ENCODE measurements around the gene PID1.

The PID1 gene

GRCh38 chr2:229059331-229060033, 211.6 kb downstream of the PID1 start:
- DNase-seq = no peak

- no peak for DNase-seq
Measured at GRCh38 chr2:229057976-229058553, 213.0 kb downstream of the PID1 start.

GRCh38 chr2:229054311-229054710, 216.8 kb downstream of the PID1 start:
- DNase-seq = no peak

GRCh38 chr2:229051798-229052197, 219.3 kb downstream of the PID1 start:
- no peak for DNase-seq

GRCh38 chr2:229050133-229050532, 221.0 kb downstream of the PID1 start:
- no peak for DNase-seq

GRCh38 chr2:229048134-229048533, 223.0 kb downstream of the PID1 start:
- no peak for DNase-seq

- DNase-seq = no peak
Measured at GRCh38 chr2:229045671-229046070, 225.4 kb downstream of the PID1 start.

- no peak for DNase-seq
Measured at GRCh38 chr2:229044581-229044980, 226.5 kb downstream of the PID1 start.

GRCh38 chr2:229043681-229044080, 227.4 kb downstream of the PID1 start:
- no peak for DNase-seq

GRCh38 chr2:229042349-229042748, 228.7 kb downstream of the PID1 start:
- no peak for DNase-seq

- no peak for DNase-seq
Measured at GRCh38 chr2:229041691-229042090, 229.4 kb downstream of the PID1 start.

GRCh38 chr2:229037621-229038020, 233.5 kb downstream of the PID1 start:
- DNase-seq = no peak

GRCh38 chr2:229033816-229034215, 237.3 kb downstream of the PID1 start:
- no peak for DNase-seq

GRCh38 chr2:229032608-229033234, 238.4 kb downstream of the PID1 start:
- no peak for DNase-seq

- no peak for DNase-seq
Measured at GRCh38 chr2:229027353-229028105, 243.6 kb downstream of the PID1 start.

- no peak for DNase-seq
Measured at GRCh38 chr2:229025653-229026052, 245.4 kb downstream of the PID1 start.

GRCh38 chr2:229022652-229023051, 248.4 kb downstream of the PID1 start:
- no peak for DNase-seq

GRCh38 chr2:229022071-229022470, 249.0 kb downstream of the PID1 start:
- DNase-seq = no peak

- no peak for DNase-seq
Measured at GRCh38 chr2:229009816-229010215, 261.3 kb downstream of the PID1 start.

- DNase-seq = no peak
Measured at GRCh38 chr2:229003256-229003655, 267.8 kb downstream of the PID1 start.

GRCh38 chr2:229001196-229001595, 269.9 kb downstream of the PID1 start:
- no peak for DNase-seq

GRCh38 chr2:228999326-228999725, 271.8 kb downstream of the PID1 start:
- DNase-seq = no peak

- DNase-seq = no peak
Measured at GRCh38 chr2:228988786-228989185, 282.3 kb downstream of the PID1 start.

Data from DMS 273 treated with DMSO at 0.1 percent for 48 hours (cell line).